ENCODE data around the gene PPIE.

PPIE gene

GRCh38 chr1:39800471-39800835 is 61.8 kb downstream of the PPIE start:
- DNase-seq (ENCODE audit: low read depth in 1 of 2, low spot score in 1 of 2), result no peak

- DNase-seq (ENCODE audit: low read depth in 1 of 2, low spot score in 1 of 2), result no peak
Measured at GRCh38 chr1:39802496-39803260, 64.0 kb downstream of the PPIE start.

- no peak for DNase-seq (ENCODE audit: low read depth in 1 of 2, low spot score in 1 of 2)
Measured at GRCh38 chr1:39805385-39805784, 66.7 kb downstream of the PPIE start.

GRCh38 chr1:39808784-39809517 is 70.3 kb downstream of the PPIE start:
- DNase-seq (ENCODE audit: low read depth in 1 of 2, low spot score in 1 of 2), result no peak

- no peak for DNase-seq (ENCODE audit: low read depth in 1 of 2, low spot score in 1 of 2)
Measured at GRCh38 chr1:39812913-39813312, 74.2 kb downstream of the PPIE start.
